HEK293T (cell line): ENCODE data around the gene ZMIZ1.

ENCODE experiments used
- BHLHE40 ChIP-seq: fragments of 450-650 bp; IDR thresholded peaks from 2 replicates; pipeline ENCODE4 v1.6.1; 2016; ENCODE audit warnings: mild to moderate bottlenecking, moderate library complexity, borderline replicate concordance
- ELF4 ChIP-seq: fragments of 450-650 bp; IDR thresholded peaks from 2 replicates; pipeline ENCODE4 v1.6.1; 2017; ENCODE audit warnings: antibody characterized with exemption
- L3MBTL2 ChIP-seq: fragments of 450-650 bp; conservative IDR thresholded peaks from 2 replicates; pipeline ENCODE4 v1.6.1; 2016; ENCODE audit warnings: mild to moderate bottlenecking
- NFRKB ChIP-seq: fragments of 450-650 bp; IDR thresholded peaks from 2 replicates; pipeline ENCODE4 v1.6.1; 2016; ENCODE audit warnings: mild to moderate bottlenecking, moderate library complexity
- PKNOX1 ChIP-seq: fragments of 450-650 bp; IDR thresholded peaks from 2 replicates; pipeline ENCODE4 v1.6.1; 2016
- SP1 ChIP-seq: fragments of 450-650 bp; IDR thresholded peaks from 2 replicates; pipeline ENCODE4 v1.6.1; 2017
- TARDBP ChIP-seq: fragments of 450-650 bp; IDR thresholded peaks from 2 replicates; pipeline ENCODE4 v1.6.1; 2016
- ZNF384 ChIP-seq: fragments of 450-650 bp; IDR thresholded peaks from 2 replicates; pipeline ENCODE4 v1.6.1; 2016

- TF ChIP-seq SP1 (no peak), TARDBP (no peak), NFRKB (no peak), ELF4 (no peak), BHLHE40 (no peak), ZNF384 (no peak), PKNOX1 (no peak), L3MBTL2 (no peak)
Observed at GRCh38 chr10:79068203-79068561, 584 bp upstream of the ZMIZ1 start.
